ENCODE results near the gene DCUN1D5.

Gene DCUN1D5

DNA sequence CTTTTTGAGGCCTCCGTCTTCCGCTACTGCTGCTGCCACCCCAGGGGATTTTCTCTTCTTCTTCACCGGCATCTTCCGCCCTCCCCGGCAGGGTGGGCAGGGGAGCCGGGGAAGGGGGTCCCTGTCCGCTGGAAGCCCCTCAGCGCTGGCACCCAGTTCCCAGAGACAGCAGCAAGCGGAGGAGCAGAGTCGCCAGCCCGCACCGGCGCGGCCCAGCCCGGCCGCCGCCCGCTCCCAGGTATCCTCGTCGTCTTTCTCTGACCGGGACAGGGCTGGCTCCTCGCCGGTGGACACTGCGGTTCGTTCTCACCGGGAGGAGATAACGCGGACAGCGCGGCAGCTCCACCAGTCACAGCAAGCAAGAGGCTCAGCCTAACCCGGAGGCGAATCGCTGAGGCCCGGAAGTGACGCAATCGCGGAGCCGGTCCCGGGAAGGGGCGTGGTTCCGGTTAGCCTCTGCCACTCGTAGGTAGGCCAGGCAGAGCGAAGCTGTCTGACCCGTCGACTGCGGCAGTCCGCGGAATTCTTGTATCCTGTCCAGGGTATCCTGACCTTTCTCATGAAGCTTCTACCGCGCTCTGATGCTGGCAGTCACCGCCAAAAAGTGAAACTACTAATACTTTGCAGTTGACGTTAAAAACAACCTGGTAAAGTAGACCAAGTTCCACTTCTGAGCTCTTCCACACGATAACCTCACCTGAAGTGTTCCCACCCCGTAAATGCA, at the start of gene DCUN1D5:
Gene DCUN1D5 (minus strand): TSS at position 360 of the 724 bp plus-strand sequence. CDS start 288 bp downstream, at position 72.
- DNase-seq = peak; percentile 96

DNA sequence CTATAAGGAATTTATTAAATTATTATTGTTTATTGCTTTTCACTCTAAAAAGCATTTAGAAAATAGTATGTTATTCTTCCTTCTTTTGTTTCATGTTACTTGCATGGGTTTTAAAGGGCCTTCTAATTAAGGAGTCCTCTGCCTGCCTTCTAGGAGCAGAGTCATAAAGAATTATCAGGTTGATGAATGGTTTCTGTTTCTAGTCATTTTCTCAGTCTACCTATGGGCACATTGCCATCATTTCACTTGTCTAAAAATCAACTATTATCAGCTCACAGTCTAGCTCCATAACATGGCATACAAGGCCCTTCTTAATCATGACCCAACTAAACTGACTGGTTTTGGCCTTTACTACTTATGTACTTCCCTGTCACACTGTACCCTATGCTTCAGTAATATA, 33.5 kb upstream of the DCUN1D5 start:
- DNase-seq = no peak

DNA sequence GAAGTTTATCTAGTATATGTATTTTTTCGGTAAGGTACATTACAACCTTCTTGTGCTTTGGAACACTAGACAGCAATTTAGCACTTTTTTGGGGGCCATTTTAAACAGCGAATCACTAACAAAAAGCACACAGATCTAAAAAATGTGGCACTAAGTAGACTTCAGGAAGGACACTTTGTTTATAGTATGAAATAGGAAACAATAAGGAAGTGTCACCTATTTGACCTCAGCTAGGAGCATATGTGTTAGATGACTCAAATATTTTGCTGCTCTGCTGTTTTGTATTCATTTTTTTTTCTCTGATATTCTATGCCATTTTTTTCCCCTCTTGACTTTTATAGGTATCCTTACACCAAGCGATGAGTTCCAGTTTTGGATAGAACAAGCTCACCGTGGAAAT, 22.9 kb upstream of the DCUN1D5 start:
- DNase-seq = no peak

DNA sequence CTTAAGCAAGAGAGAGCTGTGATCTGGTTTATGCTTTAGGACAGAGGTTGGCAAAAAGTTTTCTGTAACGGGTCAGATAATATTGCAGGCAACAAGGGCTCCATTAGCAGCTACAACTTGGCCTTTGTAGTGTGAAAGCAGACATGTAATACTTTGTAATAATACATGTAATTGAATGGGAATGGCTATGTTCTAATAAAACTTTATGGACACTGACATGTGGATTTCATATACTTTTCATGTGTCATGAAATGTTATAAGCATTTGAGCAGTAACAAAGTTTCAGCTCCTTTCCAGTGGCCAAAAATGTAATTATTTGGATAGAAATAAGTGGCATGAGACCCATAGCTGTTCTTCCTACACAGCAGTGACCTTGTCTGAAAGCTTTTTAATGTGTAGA, 20.4 kb upstream of the DCUN1D5 start:
- no peak for DNase-seq

DNA sequence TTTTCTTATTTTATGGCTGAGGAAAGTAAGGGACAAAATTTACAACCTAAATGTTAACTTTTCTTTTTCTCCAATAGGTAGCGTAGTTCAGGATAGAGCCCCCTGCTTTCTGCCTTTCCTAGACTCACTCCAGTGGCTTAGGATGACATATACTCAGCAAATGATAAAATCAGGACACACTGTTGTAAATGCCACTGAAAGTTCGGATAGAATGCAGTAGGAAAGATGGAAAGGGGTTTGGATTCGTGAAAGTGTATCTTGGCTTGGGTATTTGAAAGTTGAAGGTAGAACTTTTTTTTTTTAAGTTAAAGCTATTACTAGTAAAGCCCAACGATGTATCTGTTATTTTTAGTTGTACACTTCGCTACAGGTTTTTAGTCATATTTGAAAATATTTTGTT, 19.4 kb upstream of the DCUN1D5 start:
- DNase-seq = no peak

DNA sequence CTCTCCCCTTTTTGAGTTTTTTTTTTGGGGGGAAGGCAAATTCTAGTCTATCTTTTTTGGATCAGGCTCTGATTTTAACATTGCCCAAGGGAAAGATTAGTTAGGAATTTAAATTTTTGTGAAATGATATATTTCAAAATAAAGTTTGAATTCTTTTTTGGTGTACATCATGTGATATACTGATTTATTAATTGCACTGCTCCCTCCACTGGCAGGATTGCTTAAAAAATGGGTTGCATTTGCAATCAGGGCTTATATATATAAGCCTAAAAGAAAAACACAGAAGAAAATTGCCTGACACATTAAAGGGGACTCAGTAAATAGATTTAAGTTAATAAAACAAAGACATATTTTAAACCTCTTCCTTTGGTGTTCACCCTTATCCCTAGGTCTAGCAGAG, 18.4 kb upstream of the DCUN1D5 start:
- DNase-seq = no peak

DNA sequence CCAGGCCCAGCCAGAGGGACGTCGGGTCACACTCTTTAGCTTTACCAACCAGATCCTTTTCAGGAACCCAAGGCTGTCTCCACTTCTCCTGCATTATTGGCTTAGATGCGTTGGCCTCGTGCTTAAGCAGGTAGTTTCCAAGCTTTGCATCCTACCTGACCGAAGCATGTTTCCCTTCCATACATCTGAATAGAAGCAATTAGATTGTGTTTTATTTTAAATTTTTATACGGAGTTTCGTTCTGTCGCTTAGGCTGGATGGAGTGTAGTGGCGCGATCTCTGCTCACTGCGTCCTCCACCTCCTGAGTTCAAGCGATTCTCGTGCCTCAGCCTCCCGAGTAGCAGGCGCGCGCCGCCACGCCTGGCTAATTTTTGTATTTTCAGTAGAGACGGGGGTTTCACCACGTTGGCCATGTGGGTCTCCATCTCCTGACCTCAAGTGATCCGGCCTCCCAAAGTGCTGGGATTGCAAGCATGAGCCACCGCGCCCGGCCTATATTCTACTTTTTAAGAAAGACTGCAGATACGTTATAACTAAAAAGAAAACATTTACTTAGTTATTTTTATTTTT, 17.9 kb upstream of the DCUN1D5 start:
- no peak for DNase-seq

DNA sequence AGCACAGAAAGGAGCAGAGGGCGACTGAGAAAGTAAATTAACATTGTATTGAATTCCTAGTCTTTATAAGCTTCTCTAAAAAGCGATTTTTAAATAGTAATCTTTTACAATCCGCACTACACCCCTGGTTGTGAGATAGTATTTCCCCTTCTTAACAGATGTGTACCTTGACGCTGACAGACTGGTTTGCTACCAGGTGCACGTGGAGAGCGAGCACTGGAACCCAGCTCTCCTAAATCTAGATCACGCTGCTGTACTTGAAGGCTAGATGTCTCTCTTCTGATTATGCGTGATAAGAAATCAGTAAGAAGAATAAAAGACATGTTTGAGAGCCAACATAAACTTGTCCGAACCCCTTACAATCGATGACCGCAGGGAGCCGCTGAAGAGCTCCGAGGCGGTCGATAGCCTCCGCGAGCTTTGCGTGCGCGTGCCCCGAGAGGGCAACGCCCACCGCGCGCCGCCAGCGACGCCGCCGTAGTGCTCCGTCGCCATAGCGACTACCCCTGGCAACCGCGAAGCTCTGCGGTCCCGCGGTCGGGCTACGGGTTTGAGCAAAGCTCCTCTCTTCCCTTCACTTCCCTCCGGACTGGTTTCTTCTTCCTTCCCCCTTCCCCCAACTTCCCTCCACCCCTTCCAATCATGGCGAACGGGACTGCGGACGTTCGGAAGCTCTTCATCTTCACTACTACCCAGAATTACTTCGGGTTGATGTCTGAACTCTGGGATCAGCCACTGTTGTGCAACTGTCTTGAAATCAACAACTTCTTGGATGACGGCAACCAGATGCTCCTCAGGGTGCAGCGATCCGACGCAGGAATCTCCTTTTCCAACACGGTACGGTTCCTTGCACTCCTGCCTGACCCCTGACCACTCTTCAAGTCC, 17.2 kb upstream of the DCUN1D5 start, which contains the start of gene DYNC2H1:
Gene DYNC2H1 (plus strand): TSS at position 494 of the 885 bp plus-strand sequence. CDS start 149 bp downstream, at position 643.
- peak; percentile 91 for DNase-seq

DNA sequence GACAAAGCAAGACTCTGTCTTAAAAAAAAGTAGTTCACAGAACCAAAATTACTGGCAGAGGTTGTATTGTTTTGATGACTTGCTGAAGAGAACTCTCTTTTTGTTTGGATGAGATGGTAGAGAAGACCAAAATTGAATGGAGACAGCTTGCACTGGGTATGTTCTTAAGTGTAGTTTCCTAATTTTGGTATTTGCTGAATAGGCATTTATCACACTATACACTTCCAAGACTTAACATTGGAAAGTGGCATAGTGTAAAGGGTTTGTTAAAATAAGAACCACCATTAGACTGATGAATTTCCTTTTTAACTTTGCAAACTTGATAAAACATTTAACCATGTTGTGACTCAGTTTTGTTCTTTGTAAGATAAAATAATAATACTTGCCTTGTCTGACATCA, 5.3 kb upstream of the DCUN1D5 start:
- no peak for DNase-seq

DNA sequence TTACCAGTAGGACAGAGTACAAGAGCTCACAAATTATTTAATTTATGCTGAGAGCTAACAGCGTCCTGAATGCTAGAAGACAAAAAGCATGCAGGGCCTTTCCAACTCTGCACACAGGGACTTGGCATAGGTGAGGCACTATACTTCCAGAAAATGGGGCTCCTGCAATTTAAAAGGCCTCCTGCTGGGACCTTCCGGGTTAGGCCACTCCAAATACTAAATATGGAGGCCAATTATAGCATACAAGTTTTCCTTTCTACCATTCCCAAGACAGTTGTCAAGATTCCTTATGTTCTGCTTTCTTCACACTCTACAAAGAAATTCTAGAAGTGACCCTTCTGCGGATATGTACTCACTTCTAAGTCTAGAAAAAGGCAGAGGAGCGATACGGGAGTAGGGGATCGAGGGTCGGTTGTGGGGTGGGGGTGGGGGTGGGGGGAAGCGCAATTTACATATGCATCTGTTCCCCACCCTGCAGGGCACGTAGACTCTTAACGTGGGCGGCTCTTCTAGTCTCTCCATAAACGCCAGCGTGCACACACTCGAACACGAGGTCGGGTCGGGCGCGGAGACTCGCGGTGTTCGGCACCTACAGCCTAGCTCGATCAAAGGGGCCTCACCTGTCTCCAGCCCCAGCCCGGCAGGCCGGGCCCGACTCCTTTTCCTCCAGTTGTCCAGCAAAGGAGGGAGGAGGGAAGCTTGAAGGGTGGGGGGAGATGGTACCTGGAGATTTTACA, 728 bp downstream of the DCUN1D5 start:
- DNase-seq = peak; percentile 4

DNA sequence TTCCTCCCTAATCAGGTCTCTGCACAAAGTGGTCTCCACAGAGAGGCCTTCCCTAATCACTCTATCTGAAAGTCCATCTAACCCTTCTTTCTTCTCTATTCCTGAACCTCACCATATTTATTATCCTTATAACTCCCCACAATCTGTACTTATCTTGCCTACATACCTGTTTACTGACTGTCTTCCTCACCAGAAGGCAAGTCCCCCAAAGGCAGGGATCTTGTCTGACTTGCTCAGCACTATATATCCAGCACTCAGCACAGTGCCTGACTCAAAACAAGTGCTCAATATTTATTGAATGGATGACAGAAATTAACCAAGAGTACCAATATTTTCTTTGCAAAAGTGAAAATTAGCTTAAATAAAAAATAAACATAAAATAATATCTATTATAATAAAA, 5.5 kb downstream of the DCUN1D5 start:
- DNase-seq = no peak

DNA sequence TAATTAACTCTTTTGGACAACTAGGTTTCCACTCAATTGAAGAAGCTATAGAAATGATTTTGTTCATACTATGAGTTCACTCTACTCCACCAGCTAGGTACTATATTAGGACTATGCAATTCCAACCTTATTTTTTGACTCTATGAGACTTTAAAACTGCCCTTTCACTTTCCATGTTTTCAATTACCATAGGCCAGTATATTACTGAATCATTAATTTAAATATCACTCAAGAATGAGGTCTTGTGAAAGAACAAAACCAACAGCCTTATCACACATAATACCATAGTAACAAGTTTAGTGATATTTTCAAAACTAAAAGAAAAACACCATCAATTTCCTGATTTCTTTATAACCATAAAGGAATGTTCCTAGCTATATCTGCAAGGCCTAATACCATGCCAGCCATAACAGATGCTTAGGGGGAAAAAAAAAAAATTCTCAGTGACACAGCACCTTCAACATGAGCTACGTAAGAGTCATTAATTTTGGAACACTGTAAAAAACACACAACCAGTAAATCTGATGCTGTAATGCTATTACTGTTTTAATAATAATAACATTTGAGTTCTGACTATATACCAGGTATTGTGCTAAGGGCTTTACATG, 6.1 kb downstream of the DCUN1D5 start:
- no peak for DNase-seq

DNA sequence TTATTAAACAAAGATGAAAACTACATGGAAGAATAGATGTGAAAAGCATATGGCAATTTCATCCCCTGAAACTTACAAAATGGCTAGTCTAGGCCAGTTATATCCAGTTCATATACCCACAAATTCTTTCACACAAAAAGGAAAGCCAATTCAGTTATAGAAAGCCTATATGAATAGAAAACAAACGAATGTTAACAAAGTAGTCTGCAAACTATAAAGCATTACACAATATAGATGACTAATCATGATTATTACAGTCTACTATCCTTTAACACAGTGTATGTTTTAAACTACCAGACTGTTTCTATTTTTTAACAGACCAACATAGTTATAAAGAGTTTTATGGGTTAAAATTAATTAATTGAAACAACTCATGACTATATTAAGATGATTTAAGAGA, 12.1 kb downstream of the DCUN1D5 start:
- DNase-seq = no peak

DNA sequence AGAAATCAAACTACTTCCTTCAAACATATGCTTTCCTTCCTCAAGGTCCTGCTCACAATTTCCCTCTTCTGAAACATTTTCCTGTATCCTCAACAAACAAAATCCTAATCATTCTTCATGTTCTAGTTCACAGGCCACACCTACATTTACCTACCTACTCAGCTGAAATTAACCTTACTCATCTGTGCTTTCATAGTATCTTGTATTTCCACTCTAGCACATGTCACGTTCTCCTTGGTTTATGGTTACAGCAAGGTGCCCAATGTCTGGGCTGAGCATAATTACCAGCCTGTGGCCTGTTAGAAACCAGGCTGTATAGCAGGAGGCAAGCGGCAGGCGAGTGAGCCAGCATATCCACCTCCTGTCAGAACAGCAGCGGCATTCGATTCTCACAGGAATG, 13.2 kb downstream of the DCUN1D5 start:
- no peak for DNase-seq

DNA sequence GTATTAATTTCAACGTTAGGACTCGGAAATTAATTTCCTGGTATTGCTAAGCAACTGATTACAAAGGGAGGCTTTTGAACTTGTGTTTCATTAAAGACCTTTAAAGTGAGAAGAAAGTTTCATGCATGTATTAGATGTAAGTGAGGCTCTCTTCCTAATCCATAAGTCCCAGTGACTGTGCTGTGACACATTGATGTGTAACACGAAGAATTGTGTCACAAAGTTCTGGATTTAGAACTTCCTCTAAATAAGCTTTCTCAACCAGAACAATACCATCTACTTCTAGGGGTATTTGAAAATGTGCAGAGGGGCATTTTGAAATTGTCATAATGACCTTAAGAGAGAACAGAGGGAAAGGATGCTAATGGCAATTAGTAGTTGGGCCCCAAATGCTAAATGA, 14.4 kb downstream of the DCUN1D5 start:
- no peak for DNase-seq

DNA sequence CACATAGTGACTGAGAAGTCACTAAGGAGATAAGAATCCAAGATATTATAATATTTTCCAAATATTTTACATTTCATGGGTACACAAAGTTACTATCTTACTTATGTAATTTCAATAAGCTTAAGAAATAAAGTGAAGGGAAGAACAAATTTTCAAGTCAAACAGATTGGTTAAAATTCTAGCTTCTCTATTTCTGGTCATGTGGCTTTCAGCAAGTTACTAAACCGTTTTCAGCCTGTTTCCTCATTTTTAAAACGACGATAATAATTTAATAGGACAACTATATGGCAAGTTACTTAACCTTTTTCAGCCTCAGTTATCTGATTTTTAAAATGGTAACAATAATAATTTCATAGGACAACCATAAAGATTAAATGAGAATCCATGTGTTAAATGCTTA, 15.6 kb downstream of the DCUN1D5 start:
- DNase-seq = no peak

DNA sequence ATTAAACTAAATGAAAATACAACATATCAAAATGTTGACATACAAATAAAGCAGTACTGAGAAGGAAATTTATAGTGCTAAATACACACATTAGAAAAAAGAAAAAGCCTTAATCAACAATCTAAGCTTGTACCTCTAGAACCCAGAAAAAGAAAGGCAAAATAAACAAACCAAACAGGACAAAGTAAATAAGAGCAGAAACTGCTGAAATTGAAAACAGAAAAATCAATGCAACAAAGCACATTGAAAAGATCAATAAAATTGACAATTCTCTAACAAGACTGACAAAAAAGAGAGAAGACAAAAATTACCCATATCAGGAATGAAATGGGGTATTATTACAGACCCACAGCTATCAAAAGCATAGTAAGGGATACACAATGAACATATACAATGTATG, 21.0 kb downstream of the DCUN1D5 start:
- DNase-seq = no peak

DNA sequence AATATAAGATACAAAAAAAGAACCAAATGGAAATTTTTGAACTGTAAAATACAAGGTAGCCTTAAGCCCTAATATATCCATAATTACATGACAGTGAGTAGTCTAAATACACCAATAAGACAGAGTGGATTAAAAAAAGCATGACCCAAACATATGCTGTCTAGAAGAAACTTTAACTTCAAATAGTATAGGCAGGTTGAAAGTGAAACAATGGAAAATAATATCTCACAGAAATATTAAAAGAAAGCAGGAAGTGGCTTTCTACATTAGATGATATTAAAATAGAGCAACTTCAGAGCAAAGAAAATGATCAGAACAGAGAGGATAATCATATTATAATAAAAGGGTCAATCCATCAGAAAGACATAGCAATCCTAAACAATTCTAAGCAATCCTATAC, 21.8 kb downstream of the DCUN1D5 start:
- DNase-seq = no peak

DNA sequence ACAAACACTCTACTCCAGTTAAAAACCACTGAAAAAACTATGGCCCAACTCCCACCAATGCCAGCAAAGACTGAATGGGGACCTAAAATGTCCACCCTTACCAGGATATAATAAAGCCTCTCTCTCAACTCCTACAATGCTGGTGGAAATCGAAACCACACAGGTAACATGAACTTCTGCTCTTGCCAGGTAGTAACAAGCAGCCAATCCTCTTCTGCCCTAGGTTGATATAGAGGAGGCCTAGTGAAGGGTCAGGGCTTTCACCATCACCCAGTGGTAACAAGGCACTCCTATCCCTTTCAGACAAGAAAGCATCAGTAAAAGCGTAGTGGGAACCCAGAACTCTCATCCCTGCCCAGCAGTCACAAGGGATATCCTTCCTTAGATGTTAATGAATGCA, 22.6 kb downstream of the DCUN1D5 start:
- no peak for DNase-seq

DNA sequence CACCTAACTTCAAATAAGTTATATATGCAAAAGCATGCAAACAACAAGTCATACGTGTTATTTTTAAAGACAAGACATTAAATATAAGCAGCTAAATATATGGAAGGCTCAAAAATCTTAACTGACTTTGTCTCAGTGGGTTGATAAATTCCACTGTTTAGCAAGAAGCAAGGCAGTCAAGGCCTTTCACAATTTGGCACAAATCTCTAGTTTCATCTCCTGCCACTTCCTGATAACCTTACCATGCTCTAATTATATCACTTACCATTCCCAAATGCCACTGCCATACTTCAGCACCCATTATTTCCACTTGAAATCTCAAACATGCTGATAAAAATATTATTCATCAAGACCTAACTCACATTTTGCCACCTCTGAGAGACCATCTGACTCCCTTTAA, 24.8 kb downstream of the DCUN1D5 start:
- DNase-seq = no peak

DNA sequence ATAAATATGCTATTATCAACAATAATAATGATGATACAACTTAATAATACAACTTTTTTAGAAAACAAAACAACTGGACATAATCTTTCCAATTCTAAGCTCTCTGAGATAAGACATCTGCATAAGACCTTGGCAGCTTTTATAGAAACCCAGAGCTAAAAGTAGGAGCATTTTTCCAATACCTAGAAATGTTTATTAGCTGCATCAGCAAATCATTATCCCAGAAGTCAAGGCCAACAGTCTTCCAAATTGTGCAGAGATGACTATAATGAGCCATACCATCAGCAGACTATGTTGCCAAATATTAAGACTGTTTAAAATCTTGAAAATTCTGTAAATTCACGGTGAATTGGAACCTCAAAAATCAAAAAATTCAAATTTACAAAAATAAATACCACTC, 30.3 kb downstream of the DCUN1D5 start:
- DNase-seq = no peak

DNA sequence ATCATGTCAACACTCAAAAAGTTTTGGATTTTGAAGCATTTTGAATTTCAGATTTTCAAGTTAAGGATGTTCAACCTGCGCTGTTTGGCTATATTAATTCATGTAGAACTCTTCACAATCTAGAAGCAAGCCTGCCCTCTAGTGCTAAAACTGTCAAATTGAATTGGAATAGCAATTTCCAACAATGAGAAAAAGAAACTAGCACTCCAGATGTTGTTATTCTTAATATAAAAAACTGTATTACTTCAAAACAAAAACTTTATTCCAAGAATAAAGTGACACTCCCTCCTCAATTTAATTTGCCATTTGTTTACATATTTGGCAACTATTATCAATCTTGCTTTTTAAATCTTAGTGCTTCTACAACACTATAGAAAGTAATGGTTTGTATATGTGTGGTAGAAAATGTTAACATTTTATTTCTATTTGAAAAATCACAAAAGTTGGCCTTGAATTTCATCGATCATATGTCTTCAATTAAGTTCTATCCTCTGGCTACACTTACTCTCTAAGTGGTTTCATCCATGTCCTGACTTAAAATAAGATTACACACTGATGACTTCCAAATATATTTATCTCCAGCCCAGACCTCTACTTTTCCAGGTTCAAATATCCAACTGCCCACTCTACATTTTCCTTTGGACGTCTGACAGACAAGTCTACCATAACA, 36.6 kb downstream of the DCUN1D5 start:
- DNase-seq = peak; percentile 16
